Neuronal stem cell (in vitro differentiated cells): ENCODE data around the gene LEFTY2. TPM values are rescaled to one million over a fixed set of nuclear protein-coding genes. Genes with fewer than 3 reads are reported as not detected.
"Not testable (repeated sequence)": the region's sequence is repeated elsewhere in the genome, so short reads cannot be mapped to it uniquely, and the experiment has no call there.

Experiments used
- DNase-seq: peaks from one replicate; pipeline ENCODE4 v3.0.0-alpha.2; 2013; ENCODE audit warnings: low spot score
- H2AFZ ChIP-seq: one replicate; pipeline ENCODE4 v1.6.1; 2013; ENCODE audit warnings: mild to moderate bottlenecking, low read length, inconsistent platforms
- H2AK5ac ChIP-seq: 2 replicates; pipeline ENCODE4 v1.6.1; 2013; ENCODE audit warnings: low read depth, mild to moderate bottlenecking, inconsistent platforms, low read length, moderate library complexity, mixed read lengths
- H2BK120ac ChIP-seq: 2 replicates; pipeline ENCODE4 v1.6.1; 2013; ENCODE audit warnings: low read depth, mild to moderate bottlenecking, inconsistent platforms, low read length, moderate library complexity, mixed read lengths
- H2BK12ac ChIP-seq: one replicate; pipeline ENCODE4 v1.6.1; 2013; ENCODE audit warnings: low read length, inconsistent platforms
- H2BK15ac ChIP-seq: 2 replicates; pipeline ENCODE4 v1.6.1; 2013; ENCODE audit warnings: mild to moderate bottlenecking, low read length, inconsistent platforms, mixed read lengths
- H2BK5ac ChIP-seq: one replicate; pipeline ENCODE4 v1.6.1; 2013; ENCODE audit warnings: inconsistent platforms, mild to moderate bottlenecking, low read length, moderate library complexity
- H3K14ac ChIP-seq: one replicate; pipeline ENCODE4 v1.6.1; 2013; ENCODE audit warnings: low read length, inconsistent platforms
- H3K18ac ChIP-seq: 2 replicates; pipeline ENCODE4 v1.6.1; 2013; ENCODE audit warnings: low read length, inconsistent platforms
- H3K23ac ChIP-seq: 2 replicates; pipeline ENCODE4 v1.6.1; 2013; ENCODE audit warnings: low read depth, mild to moderate bottlenecking, mixed read lengths, low read length, inconsistent platforms; ENCODE audit not compliant: poor library complexity
- H3K27ac ChIP-seq: replicated peaks from 3 replicates; pipeline ENCODE4 v1.5.1; 2013; ENCODE audit warnings: low read length, inconsistent platforms
- H3K27me3 ChIP-seq, 3 experiments: 2 replicates each; pipeline ENCODE4 v1.6.1; 2013; ENCODE audit warnings: low read length in 3 of 3, mild to moderate bottlenecking in 2 of 3, inconsistent platforms in 1 of 3, low read depth in 1 of 3, mixed read lengths in 1 of 3, moderate library complexity in 1 of 3; ENCODE audit not compliant: control insufficient read depth in 3 of 3, insufficient read depth in 3 of 3
- H3K36me3 ChIP-seq, 2 donors: replicated peaks in 1 of 2; 2 replicates each; pipeline ENCODE4 v1.6.1; 2013; ENCODE audit warnings: low read length in 2 of 2; ENCODE audit not compliant: control insufficient read depth in 2 of 2, insufficient read depth in 2 of 2
- H3K4ac ChIP-seq: 2 replicates; pipeline ENCODE4 v1.6.1; 2013; ENCODE audit warnings: inconsistent platforms, mild to moderate bottlenecking, low read length, moderate library complexity
- H3K4me1 ChIP-seq, 2 donors: 1 replicate in 1 of 2; 2 replicates in 1 of 2; pipeline ENCODE4 v1.6.1; 2013; ENCODE audit warnings: low read length in 2 of 2, low read depth in 1 of 2; ENCODE audit not compliant: control insufficient read depth in 2 of 2, insufficient read depth in 1 of 2
- H3K4me2 ChIP-seq: one replicate; pipeline ENCODE4 v1.6.1; 2013; ENCODE audit warnings: mild to moderate bottlenecking, low read length, inconsistent platforms; ENCODE audit not compliant: insufficient read depth, poor library complexity, severe bottlenecking
- H3K4me3 ChIP-seq, 2 donors: 2 replicates each; pipeline ENCODE4 v1.5.1; 2013; ENCODE audit warnings: low read length in 2 of 2, mild to moderate bottlenecking in 2 of 2, inconsistent platforms in 1 of 2, moderate library complexity in 1 of 2
- H3K79me1 ChIP-seq: one replicate; pipeline ENCODE4 v1.6.1; 2013; ENCODE audit warnings: low read depth, mild to moderate bottlenecking, inconsistent platforms, low read length, moderate library complexity
- H3K9ac ChIP-seq: one replicate; pipeline ENCODE4 v1.6.1; 2013; ENCODE audit warnings: mild to moderate bottlenecking, low read depth, low read length, inconsistent platforms; ENCODE audit not compliant: poor library complexity
- H3K9me3 ChIP-seq, 2 donors: replicated peaks in 1 of 2; 2 replicates each; pipeline versions ENCODE3 to v1.6.1; 2013; ENCODE audit warnings: low read length in 2 of 2, mild to moderate bottlenecking in 2 of 2, inconsistent platforms in 1 of 2, low read depth in 1 of 2, mixed read lengths in 1 of 2, moderate library complexity in 1 of 2; ENCODE audit not compliant: control insufficient read depth in 2 of 2, insufficient read depth in 1 of 2
- H4K8ac ChIP-seq: one replicate; pipeline ENCODE4 v1.6.1; 2013; ENCODE audit warnings: low read depth, mild to moderate bottlenecking, inconsistent platforms, low read length, moderate library complexity
- H4K91ac ChIP-seq: one replicate; pipeline ENCODE4 v1.6.1; 2013; ENCODE audit warnings: low read length, low read depth, mild to moderate bottlenecking, inconsistent platforms; ENCODE audit not compliant: poor library complexity
- WGBS, 2 donors: extraction: QIAGEN DNeasy Blood & Tissue Kit; methylation state at CpG; one replicate each; pipeline ENCODE4 v1.1.7; 2013; ENCODE audit warnings: missing lambda C conversion rate in 2 of 2, mixed read lengths in 1 of 2; ENCODE audit not compliant: insufficient read length in 2 of 2, insufficient replicate concordance in 1 of 2; ENCODE audit errors: extremely low coverage in 2 of 2; 5-methylcytosine and 5-hydroxymethylcytosine counted together
- small RNA-seq: library from polyadenylated mRNA; stranded (forward); fragments of <200 nt; extraction: miRNeasy Mini kit (QIAGEN cat#:217004); gene quantifications from one replicate; pipeline ENCODE3, GENCODE V24; 2013; ENCODE audit not compliant: insufficient read depth

Gene LEFTY2

GRCh38 chr1:225888289-225888897, 52.6 kb downstream of the LEFTY2 start:
- Histone ChIP-seq H3K27me3 (peaks cover 0 to 20% (median 2%) of the 10 kb centered on the region in 3 experiments), H2AK5ac (peak overlapping the region; percentile 92), H4K91ac (no peak overlapping the region), H3K36me3 (no peaks in the 10 kb centered on the region), H3K23ac (peak overlapping the region; percentile 100), H2BK15ac (no peak overlapping the region), H3K27ac (no peak overlapping the region), H4K8ac (no peak overlapping the region), H3K79me1 (no peaks in the 10 kb centered on the region), H3K14ac (no peak overlapping the region), H2BK12ac (no peak overlapping the region), H2AFZ (peak overlapping the region; percentile 24), H2BK120ac (no peak overlapping the region), H3K18ac (peak overlapping the region; percentile 27), H3K9ac (peak overlapping the region; percentile 70), H3K9me3 (no peaks in the 10 kb centered on the region), H3K4ac (no peak overlapping the region), H3K4me2 (no peak overlapping the region), H3K4me3 (no peak overlapping the region), H2BK5ac (no peak overlapping the region), H3K4me1 (peaks cover 2 to 12% of the 10 kb centered on the region in 2 donors)
- no peak for DNase-seq
- no CpG with 5 or more reads among the region's 18 CpGs for WGBS, 2 donors

GRCh38 chr1:225887554-225888288, 53.3 kb downstream of the LEFTY2 start:
- not testable (repeated sequence) for H3K4me2 ChIP-seq, H2BK120ac ChIP-seq, H3K4me3 ChIP-seq, H3K4ac ChIP-seq, H2BK15ac ChIP-seq, H3K27ac ChIP-seq, H3K9ac ChIP-seq, H3K79me1 ChIP-seq, H2BK12ac ChIP-seq, H2BK5ac ChIP-seq, H2AFZ ChIP-seq, H2AK5ac ChIP-seq, DNase-seq, H4K8ac ChIP-seq, H3K36me3 ChIP-seq, H4K91ac ChIP-seq, H3K18ac ChIP-seq, H3K14ac ChIP-seq, H3K9me3 ChIP-seq
- peak overlapping the region; percentile 98 for H3K23ac ChIP-seq
- H3K27me3 ChIP-seq: peaks cover 0 to 26% (median 2%) of the 10 kb centered on the region in 3 experiments
- peaks cover 2 to 12% of the 10 kb centered on the region in 2 donors for H3K4me1 ChIP-seq
- no CpG with 5 or more reads among the region's 56 CpGs for WGBS, 2 donors

GRCh38 chr1:225887030-225887314, 54.0 kb downstream of the LEFTY2 start:
- H3K27ac ChIP-seq: no peak overlapping the region
- H4K91ac ChIP-seq: no peak overlapping the region
- no peak overlapping the region for H2AK5ac ChIP-seq
- no peak overlapping the region for H4K8ac ChIP-seq
- no peak overlapping the region for H2BK15ac ChIP-seq
- H3K9ac ChIP-seq: no peak overlapping the region
- DNase-seq: no peak
- no peak overlapping the region for H2BK120ac ChIP-seq
- H2BK12ac ChIP-seq: no peak overlapping the region
- H3K23ac ChIP-seq: peak overlapping the region; percentile 99
- no peaks in the 10 kb centered on the region for H3K36me3 ChIP-seq
- no peak overlapping the region for H3K4me2 ChIP-seq
- H3K9me3 ChIP-seq: no peaks in the 10 kb centered on the region
- no peak overlapping the region for H3K18ac ChIP-seq
- H3K4ac ChIP-seq: no peak overlapping the region
- H3K27me3 ChIP-seq: peaks cover 0 to 29% (median 2%) of the 10 kb centered on the region in 3 experiments
- peaks cover 2 to 12% of the 10 kb centered on the region in 2 donors for H3K4me1 ChIP-seq
- H2BK5ac ChIP-seq: no peak overlapping the region
- no peak overlapping the region for H3K4me3 ChIP-seq
- no peak overlapping the region for H3K14ac ChIP-seq
- H2AFZ ChIP-seq: no peak overlapping the region
- no CpG with 5 or more reads among the region's 7 CpGs for WGBS, 2 donors
- no peaks in the 10 kb centered on the region for H3K79me1 ChIP-seq

Small RNA genes lying within 50 kb of the gene (small RNA-seq; reads per million reads assigned to genes)
- gene AL117348.1 (not detected), gene NDUFA3P3 (not detected)
